Measurements from ENCODE around the gene NLGN4X.

NLGN4X gene

GRCh38 chrX:6129195-6129594 lies 99.5 kb downstream of the NLGN4X start:
- no peaks in the 10 kb centered on the region for H3K27me3 ChIP-seq
- no peak overlapping the region for H3K4me3 ChIP-seq
- no peaks in the 10 kb centered on the region for H3K36me3 ChIP-seq
- no peaks in the 10 kb centered on the region for H3K4me1 ChIP-seq
- no peak for TF ChIP-seq Cebpa-rat (IDR thresholded peaks at IDR 0.05)
- no peaks in the 10 kb centered on the region for H3K9me3 ChIP-seq (replicated peaks in 1 of 11)
- no peaks in the 10 kb centered on the region for H4K20me1 ChIP-seq
- H3K9ac ChIP-seq: no peak overlapping the region
- H3K4me2 ChIP-seq: no peak overlapping the region
- H3K27ac ChIP-seq: no peak overlapping the region

- Histone ChIP-seq H3K36me3 (no peaks in the 10 kb centered on the region), H3K4me1 (no peaks in the 10 kb centered on the region), H3K9ac (no peak overlapping the region), H3K27me3 (no peaks in the 10 kb centered on the region), H3K9me3 (replicated peaks in 1 of 11) (no peaks in the 10 kb centered on the region), H3K4me3 (no peak overlapping the region), H3K27ac (no peak overlapping the region), H3K4me2 (no peak overlapping the region), H4K20me1 (no peaks in the 10 kb centered on the region)
- no peak for TF ChIP-seq Cebpa-rat (IDR thresholded peaks at IDR 0.05)
Measured at GRCh38 chrX:6120329-6120728, 108.3 kb downstream of the NLGN4X start.

- TF ChIP-seq Cebpa-rat (IDR thresholded peaks at IDR 0.05): no peak
- H3K4me1 ChIP-seq: no peaks in the 10 kb centered on the region
- H3K27me3 ChIP-seq: no peaks in the 10 kb centered on the region
- H3K36me3 ChIP-seq: no peaks in the 10 kb centered on the region
- H3K9ac ChIP-seq: no peak overlapping the region
- H3K27ac ChIP-seq: no peak overlapping the region
- no peak overlapping the region for H3K4me2 ChIP-seq
- no peak overlapping the region for H3K4me3 ChIP-seq
- H4K20me1 ChIP-seq: no peaks in the 10 kb centered on the region
- H3K9me3 ChIP-seq (replicated peaks in 1 of 11): peaks cover 0 to 14% (median 9%) of the 10 kb centered on the region in 11 experiments; a peak in 9 of 22 replicates
Measured at GRCh38 chrX:6095469-6095868, 133.2 kb downstream of the NLGN4X start.

- no peak for TF ChIP-seq Cebpa-rat (IDR thresholded peaks at IDR 0.05)
- Histone ChIP-seq H3K27ac (no peak overlapping the region), H3K9ac (no peak overlapping the region), H3K4me3 (no peak overlapping the region), H3K4me2 (no peak overlapping the region), H4K20me1 (no peaks in the 10 kb centered on the region), H3K4me1 (no peaks in the 10 kb centered on the region), H3K27me3 (no peaks in the 10 kb centered on the region), H3K9me3 (replicated peaks in 1 of 11) (0 out of 22 replicates have a peak, but pooled peaks cover 0 to 3% (median 0%) of the 10 kb centered on the region in 11 experiments), H3K36me3 (no peaks in the 10 kb centered on the region)
Measured at GRCh38 chrX:6074532-6074931, 154.1 kb downstream of the NLGN4X start.

GRCh38 chrX:6071731-6072130 lies 156.9 kb downstream of the NLGN4X start:
- H3K4me2 ChIP-seq: no peak overlapping the region
- no peaks in the 10 kb centered on the region for H3K4me1 ChIP-seq
- no peaks in the 10 kb centered on the region for H4K20me1 ChIP-seq
- no peak overlapping the region for H3K9ac ChIP-seq
- no peak for TF ChIP-seq Cebpa-rat (IDR thresholded peaks at IDR 0.05)
- H3K9me3 ChIP-seq (replicated peaks in 1 of 11): 0 out of 22 replicates have a peak, but pooled peaks cover 0 to 3% (median 0%) of the 10 kb centered on the region in 11 experiments
- no peaks in the 10 kb centered on the region for H3K27me3 ChIP-seq
- H3K36me3 ChIP-seq: no peaks in the 10 kb centered on the region
- H3K27ac ChIP-seq: no peak overlapping the region
- no peak overlapping the region for H3K4me3 ChIP-seq

DNA sequence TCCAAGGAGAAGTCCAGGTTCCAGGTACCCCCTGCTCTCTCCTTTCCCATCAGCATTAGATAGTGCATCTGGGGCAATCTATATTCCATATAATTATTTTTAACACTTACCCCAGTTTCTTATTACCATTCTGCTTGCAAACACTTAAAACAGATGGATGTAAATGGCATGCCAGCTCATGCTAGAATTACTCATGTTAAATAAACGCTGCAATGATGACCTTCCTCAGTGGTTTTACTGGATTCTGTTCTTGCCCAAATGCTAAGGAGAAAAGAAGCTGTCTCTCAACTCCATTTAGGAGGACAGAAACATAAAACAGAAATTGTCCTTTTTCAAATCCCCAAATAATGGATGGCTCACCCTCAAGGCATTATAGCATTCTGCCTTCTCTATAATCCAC lies 161.1 kb downstream of the NLGN4X start:
- Histone ChIP-seq H3K27ac (no peak overlapping the region), H3K4me2 (no peak overlapping the region), H3K9ac (no peak overlapping the region), H3K27me3 (no peaks in the 10 kb centered on the region), H3K4me3 (no peak overlapping the region), H3K9me3 (replicated peaks in 1 of 11) (peaks cover 0 to 7% (median 4%) of the 10 kb centered on the region in 11 experiments; a peak in 12 of 22 replicates), H4K20me1 (no peaks in the 10 kb centered on the region), H3K36me3 (no peaks in the 10 kb centered on the region), H3K4me1 (no peaks in the 10 kb centered on the region)
- TF ChIP-seq Cebpa-rat (IDR thresholded peaks at IDR 0.05): no peak

DNA sequence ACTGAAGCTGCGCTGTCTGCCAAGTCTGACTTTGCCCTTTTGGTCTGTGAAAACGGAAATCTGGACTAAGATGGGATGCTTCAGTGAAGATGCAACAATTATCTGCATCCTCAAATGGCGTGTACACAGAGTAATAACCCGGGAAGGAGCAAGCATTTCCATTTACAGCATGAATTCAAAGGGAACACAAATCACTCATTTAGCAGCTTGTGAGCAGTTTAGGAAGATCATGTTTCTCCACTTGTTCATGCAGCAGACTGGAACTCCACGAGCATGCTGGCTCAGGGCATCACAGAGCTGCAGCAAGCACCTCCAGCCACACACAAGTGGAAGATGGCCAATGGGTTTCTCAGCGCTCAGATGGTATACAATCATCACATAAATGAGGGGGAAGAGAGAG lies 175.5 kb downstream of the NLGN4X start:
- TF ChIP-seq Cebpa-rat (IDR thresholded peaks at IDR 0.05): no peak

DNA sequence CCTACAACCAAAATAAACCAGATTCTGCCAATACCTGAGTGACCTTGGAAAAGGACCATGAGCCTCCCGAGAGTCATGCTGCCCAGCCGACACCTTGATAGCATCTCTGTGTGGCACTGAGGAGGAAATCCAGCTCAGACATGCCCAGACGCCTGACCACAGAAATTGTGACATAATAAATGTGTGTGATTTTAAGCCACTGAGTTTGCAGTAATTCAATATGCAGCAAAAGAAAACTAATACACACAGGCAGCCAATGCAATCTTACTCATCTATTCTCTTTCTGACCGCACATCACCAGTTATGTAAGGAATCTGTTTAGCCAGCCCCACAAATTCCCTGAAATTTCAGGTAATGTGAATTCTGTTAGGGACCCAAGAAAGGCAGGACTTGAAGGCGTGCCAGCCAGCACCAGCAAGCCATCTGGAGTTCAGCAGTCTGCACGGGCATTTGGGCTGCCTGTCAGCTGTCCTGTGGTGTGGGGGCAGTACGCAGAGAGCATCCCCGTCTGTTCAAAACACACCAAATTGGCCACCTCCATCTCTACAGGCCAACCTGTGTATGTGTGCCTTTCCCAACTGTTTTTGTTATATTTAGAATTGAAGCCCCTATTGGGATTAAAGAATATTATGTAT lies 176.4 kb downstream of the NLGN4X start:
- no peaks in the 10 kb centered on the region for H3K9me3 ChIP-seq (replicated peaks in 1 of 11)
- no peak overlapping the region for H3K4me3 ChIP-seq
- no peaks in the 10 kb centered on the region for H4K20me1 ChIP-seq
- no peak overlapping the region for H3K27ac ChIP-seq
- no peaks in the 10 kb centered on the region for H3K4me1 ChIP-seq
- H3K4me2 ChIP-seq: no peak overlapping the region
- no peak overlapping the region for H3K9ac ChIP-seq
- TF ChIP-seq Cebpa-rat (IDR thresholded peaks at IDR 0.05): no peak
- no peaks in the 10 kb centered on the region for H3K27me3 ChIP-seq
- H3K36me3 ChIP-seq: no peaks in the 10 kb centered on the region

More for the DNA sequence above, 175.5 kb downstream of the NLGN4X start:
- H3K9ac ChIP-seq: no peak overlapping the region
- no peaks in the 10 kb centered on the region for H4K20me1 ChIP-seq
- H3K4me2 ChIP-seq: no peak overlapping the region
- no peak overlapping the region for H3K27ac ChIP-seq
- H3K4me1 ChIP-seq: no peaks in the 10 kb centered on the region
- no peaks in the 10 kb centered on the region for H3K9me3 ChIP-seq (replicated peaks in 1 of 11)
- no peaks in the 10 kb centered on the region for H3K27me3 ChIP-seq
- no peaks in the 10 kb centered on the region for H3K36me3 ChIP-seq
- H3K4me3 ChIP-seq: no peak overlapping the region

- no peak overlapping the region for H3K27ac ChIP-seq
- no peaks in the 10 kb centered on the region for H3K36me3 ChIP-seq
- H3K4me1 ChIP-seq: no peaks in the 10 kb centered on the region
- no peaks in the 10 kb centered on the region for H3K9me3 ChIP-seq (replicated peaks in 1 of 11)
- H3K9ac ChIP-seq: no peak overlapping the region
- no peak overlapping the region for H3K4me3 ChIP-seq
- no peaks in the 10 kb centered on the region for H4K20me1 ChIP-seq
- no peak overlapping the region for H3K4me2 ChIP-seq
- no peaks in the 10 kb centered on the region for H3K27me3 ChIP-seq
- TF ChIP-seq Cebpa-rat (IDR thresholded peaks at IDR 0.05): no peak
Measured at GRCh38 chrX:6049132-6049531, 179.5 kb downstream of the NLGN4X start.

- Histone ChIP-seq H3K9ac (no peak overlapping the region), H3K9me3 (replicated peaks in 1 of 11) (peaks cover 0 to 13% (median 0%) of the 10 kb centered on the region in 11 experiments; a peak in 5 of 22 replicates), H4K20me1 (no peaks in the 10 kb centered on the region), H3K27me3 (no peaks in the 10 kb centered on the region), H3K36me3 (no peaks in the 10 kb centered on the region), H3K4me2 (no peak overlapping the region), H3K27ac (no peak overlapping the region), H3K4me1 (no peaks in the 10 kb centered on the region), H3K4me3 (no peak overlapping the region)
- no peak for TF ChIP-seq Cebpa-rat (IDR thresholded peaks at IDR 0.05)
Measured at GRCh38 chrX:6041630-6042029, 187.0 kb downstream of the NLGN4X start.

All from BLaER1 treated with 17β-estradiol and CSF1 and Interleukin-3, amounts not matched to agents 10 nM and 100 nM (cell line).